K562 (cell line): ENCODE data around the gene SEBOX. TPM values are rescaled to one million over a fixed set of nuclear protein-coding genes. Genes with fewer than 3 reads are reported as not detected.

ENCODE experiments used
- ATAC-seq: fragments of 200-7000 bp; cut with Tn5 transposase; 3 replicates; pipeline ENCODE4 v1.9.1; 2020; ENCODE audit warnings: moderate library complexity
- BruUV-seq: library from RNA; stranded (reverse); fragments of 400-500 nt; replicated peaks from 2 replicates; lab custom pipeline; 2021; lab: Mats Ljungman, UMichigan
- CTCF ChIA-PET: fragments of 300-600 bp; formaldehyde crosslinking; extraction: SDS; loops from one replicate; lab custom pipeline; 2021; ENCODE audit warnings: low intra/inter-chr PET ratio; lab: Yijun Ruan, JAX
- POLR2A ChIA-PET: fragments of 300-600, 350-650 bp; sonication (Branson Sonifier 250); formaldehyde crosslinking; extraction: SDS; loops from one replicate; lab custom pipeline; 2021; ENCODE audit warnings: antibody characterized with exemption, inconsistent platforms; lab: Yijun Ruan, JAX
- DNase-seq, 4 experiments: peaks; one replicate each; pipeline versions ENCODE4 v3.0.0 to v3.0.0-alpha.2; 2011 to 2018; ENCODE audit warnings: low spot score in 3 of 4, mixed read lengths in 3 of 4; ENCODE audit errors: extremely low read depth in 1 of 4
- FAIRE-seq: peaks from 2 replicates; lab custom pipeline; 2011; peaks lifted over from hg19 to GRCh38; lab: Jason Lieb, UNC
- H2AFZ ChIP-seq: 2 replicates; pipeline ENCODE4 v1.6.0; 2011; ENCODE audit warnings: low read depth, low read length, control low read depth, inconsistent platforms
- H3K27ac ChIP-seq: fragments of 200-600 bp; 3 replicates; pipeline ENCODE4 v1.8.0; 2011; ENCODE audit warnings: low read depth, mild to moderate bottlenecking, control low read depth, inconsistent platforms, low read length, moderate library complexity, mixed read lengths; ENCODE audit errors: extremely low read depth
- H3K27me3 ChIP-seq, 2 experiments: fragments of 300-600 bp in 1 of 2; 2 replicates in 1 of 2; 3 replicates in 1 of 2; pipeline versions ENCODE4 v1.6.0 to v1.8.0; 2011; ENCODE audit warnings: inconsistent platforms in 2 of 2, low read length in 2 of 2, mild to moderate bottlenecking in 1 of 2, mixed read lengths in 1 of 2, moderate library complexity in 1 of 2; ENCODE audit not compliant: control insufficient read depth in 2 of 2, insufficient read depth in 2 of 2
- H3K36me3 ChIP-seq: fragments of 300-600 bp; 3 replicates; pipeline ENCODE4 v1.8.0; 2011; ENCODE audit warnings: mild to moderate bottlenecking, low read length, inconsistent platforms; ENCODE audit not compliant: control insufficient read depth, insufficient read depth
- H3K4me1 ChIP-seq, 2 experiments: fragments of 200-600 bp in 1 of 2; replicated peaks in 1 of 2; 2 replicates in 1 of 2; 3 replicates in 1 of 2; pipeline versions ENCODE4 v1.5.1 to v1.8.0; 2011; ENCODE audit warnings: inconsistent platforms in 2 of 2, low read length in 2 of 2, mild to moderate bottlenecking in 1 of 2, mixed read lengths in 1 of 2, moderate library complexity in 1 of 2; ENCODE audit not compliant: control insufficient read depth in 2 of 2, insufficient read depth in 2 of 2
- H3K4me2 ChIP-seq: 2 replicates; pipeline ENCODE4 v1.6.1; 2011; ENCODE audit warnings: low read length, control low read depth, inconsistent platforms, mixed read lengths; ENCODE audit not compliant: insufficient read depth
- H3K4me3 ChIP-seq: fragments of 200-600 bp; sonication (generic), shearing (Covaris generic); 2 replicates; pipeline ENCODE4 v1.5.1; 2016; ENCODE audit warnings: control low read depth, inconsistent platforms
- H3K79me2 ChIP-seq: fragments of 200-600 bp; 3 replicates; pipeline ENCODE4 v1.8.0; 2011; ENCODE audit warnings: low read length, inconsistent platforms; ENCODE audit not compliant: control insufficient read depth, insufficient read depth
- H3K9ac ChIP-seq, 2 experiments: 2 replicates each; pipeline versions ENCODE4 v1.6.0 to v1.6.1; 2011; ENCODE audit warnings: low read depth in 2 of 2, low read length in 2 of 2, control low read depth in 1 of 2, inconsistent platforms in 1 of 2, mild to moderate bottlenecking in 1 of 2, mixed read lengths in 1 of 2; ENCODE audit not compliant: insufficient read depth in 1 of 2
- H3K9me1 ChIP-seq: one replicate; pipeline ENCODE4 v1.6.0; 2011; ENCODE audit warnings: inconsistent platforms, mild to moderate bottlenecking, low read length, moderate library complexity; ENCODE audit not compliant: control insufficient read depth, insufficient read depth
- H3K9me3 ChIP-seq: replicated peaks from 2 replicates; pipeline ENCODE4 v1.5.1; 2011; ENCODE audit warnings: low read depth, low read length, inconsistent platforms; ENCODE audit not compliant: control insufficient read depth, insufficient read depth
- H4K20me1 ChIP-seq: replicated peaks from 2 replicates; pipeline ENCODE4 v1.6.1; 2011; ENCODE audit warnings: low read length, inconsistent platforms, mixed read lengths; ENCODE audit not compliant: control insufficient read depth, insufficient read depth
- CHD1 ChIP-seq: fragments of 200-600 bp; sonication (generic); IDR thresholded peaks from one replicate; pipeline ENCODE4 v1.6.1; 2012; ENCODE audit warnings: mild to moderate bottlenecking, moderate library complexity, low read length, inconsistent platforms
- FUS ChIP-seq: fragments of 200-400 bp; formaldehyde crosslinking; optimal IDR thresholded peaks from 2 replicates; pipeline ENCODE3; 2017; ENCODE audit warnings: low read depth, low read length
- GABPA ChIP-seq: fragments of 200-800 bp; sonication (Bioruptor generic); conservative IDR thresholded peaks from 2 replicates; pipeline ENCODE4 v1.6.1; 2016; ENCODE audit warnings: low read depth, missing genetic modification characterization, missing compliant biosample characterization
- KLF6 ChIP-seq: fragments of 250-450 bp; sonication (Bioruptor Pico); IDR thresholded peaks from 2 replicates; pipeline ENCODE4 v1.4.0; 2020; ENCODE audit warnings: mild to moderate bottlenecking, moderate library complexity, borderline replicate concordance
- WGBS: fragments of 100-300 bp; shearing (Covaris generic); methylation state at CpG from one replicate; pipeline ENCODE4 v1.1.6; 2016; ENCODE audit warnings: low coverage, mixed read lengths; ENCODE audit not compliant: insufficient coverage; ENCODE audit errors: missing lambda C conversion rate; 5-methylcytosine and 5-hydroxymethylcytosine counted together
- in situ Hi-C: fragments of 300-500 bp; cut with MboI; formaldehyde crosslinking; loops from 4 replicates; pipeline ENCODE4 v1.15.0; 2018; ENCODE audit warnings: inconsistent platforms, mixed read lengths
- intact Hi-C: fragments of 100-400 bp; cut with micrococcal nuclease; formaldehyde crosslinking; loops from 2 replicates; pipeline ENCODE4 v1.14.2; 2022
- polyA plus RNA-seq, 8 experiments: library from polyadenylated mRNA; depleted of rRNA in 4 of 8; stranded (reverse) in 5 of 8; unstranded in 3 of 8; fragments of >200 nt; fragmentation: Nextera tagmentation in 2 of 8; fragmentation: Illumina TruSeq in 1 of 8; extraction: Ambion mirVana in 2 of 8; extraction: Trizol in 1 of 8; gene quantifications; 2 replicates each; pipeline versions ENCODE4 v1.2.1 to v1.2.3, GENCODE V29; 2011 to 2014; ENCODE audit warnings: inconsistent platforms in 1 of 8, missing spikeins in 1 of 8
- total RNA-seq, 7 experiments: library from RNA; depleted of rRNA in 6 of 7; stranded (reverse); fragments of >200 nt in 6 of 7; fragmentation: Illumina TruSeq in 2 of 7; extraction: Trizol in 2 of 7; gene quantifications; 2 replicates each; pipeline versions ENCODE4 v1.2.1 to v1.2.3, GENCODE V29; 2011 to 2021; ENCODE audit warnings: low replicate concordance in 1 of 7
- TF ChIP-seq, protein P1 (sequence below), 2 experiments: fragments of 450-650 bp; IDR thresholded peaks; 2 replicates each; pipeline ENCODE4 v1.6.1; 2018; ENCODE audit warnings: mild to moderate bottlenecking in 2 of 2, low read depth in 1 of 2; ENCODE audit not compliant: partially characterized antibody in 2 of 2

SEBOX gene
- total and polyA plus RNA-seq, 9 of the 15 experiments (the other 6 are each of a cell fraction or from before 2014, with no cell fraction given), result not detected

DNA sequence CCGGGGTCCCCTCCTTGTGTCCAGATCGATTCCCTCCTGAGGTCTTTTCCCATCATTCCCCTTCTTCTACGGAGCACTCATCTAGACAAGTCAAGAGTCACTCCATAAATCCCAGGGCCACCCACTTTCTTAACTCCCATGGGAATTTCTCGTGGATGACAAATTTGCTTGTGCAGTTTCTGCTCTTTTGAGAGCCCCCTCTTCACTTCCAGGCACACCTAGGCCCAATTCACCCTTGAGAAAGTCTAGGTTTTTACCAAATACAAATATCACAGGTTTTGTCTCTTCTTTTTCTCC lies 7.2 kb downstream of the SEBOX start:
- CTCF ChIA-PET, result no interaction called here
- H3K4me2 ChIP-seq, result peak overlapping the region; percentile 91
- H3K9me3 ChIP-seq, result no peaks in the 10 kb centered on the region
- H3K79me2 ChIP-seq, result peaks cover 34% of the 10 kb centered on the region
- no peaks in the 10 kb centered on the region for H4K20me1 ChIP-seq
- no peaks in the 10 kb centered on the region for H3K27me3 ChIP-seq
- peak overlapping the region; percentile 95 to 96 for H3K9ac ChIP-seq
- peak overlapping the region; percentile 99 for H3K4me3 ChIP-seq
- TF ChIP-seq FUS (no peak), GABPA (0 out of 2 replicates have a peak, but pooled peaks have one; percentile 83), CHD1 (peak; percentile 30), KLF6 (CRISPR knock-in tag) (no peak)
- TF ChIP-seq, protein P1, sequence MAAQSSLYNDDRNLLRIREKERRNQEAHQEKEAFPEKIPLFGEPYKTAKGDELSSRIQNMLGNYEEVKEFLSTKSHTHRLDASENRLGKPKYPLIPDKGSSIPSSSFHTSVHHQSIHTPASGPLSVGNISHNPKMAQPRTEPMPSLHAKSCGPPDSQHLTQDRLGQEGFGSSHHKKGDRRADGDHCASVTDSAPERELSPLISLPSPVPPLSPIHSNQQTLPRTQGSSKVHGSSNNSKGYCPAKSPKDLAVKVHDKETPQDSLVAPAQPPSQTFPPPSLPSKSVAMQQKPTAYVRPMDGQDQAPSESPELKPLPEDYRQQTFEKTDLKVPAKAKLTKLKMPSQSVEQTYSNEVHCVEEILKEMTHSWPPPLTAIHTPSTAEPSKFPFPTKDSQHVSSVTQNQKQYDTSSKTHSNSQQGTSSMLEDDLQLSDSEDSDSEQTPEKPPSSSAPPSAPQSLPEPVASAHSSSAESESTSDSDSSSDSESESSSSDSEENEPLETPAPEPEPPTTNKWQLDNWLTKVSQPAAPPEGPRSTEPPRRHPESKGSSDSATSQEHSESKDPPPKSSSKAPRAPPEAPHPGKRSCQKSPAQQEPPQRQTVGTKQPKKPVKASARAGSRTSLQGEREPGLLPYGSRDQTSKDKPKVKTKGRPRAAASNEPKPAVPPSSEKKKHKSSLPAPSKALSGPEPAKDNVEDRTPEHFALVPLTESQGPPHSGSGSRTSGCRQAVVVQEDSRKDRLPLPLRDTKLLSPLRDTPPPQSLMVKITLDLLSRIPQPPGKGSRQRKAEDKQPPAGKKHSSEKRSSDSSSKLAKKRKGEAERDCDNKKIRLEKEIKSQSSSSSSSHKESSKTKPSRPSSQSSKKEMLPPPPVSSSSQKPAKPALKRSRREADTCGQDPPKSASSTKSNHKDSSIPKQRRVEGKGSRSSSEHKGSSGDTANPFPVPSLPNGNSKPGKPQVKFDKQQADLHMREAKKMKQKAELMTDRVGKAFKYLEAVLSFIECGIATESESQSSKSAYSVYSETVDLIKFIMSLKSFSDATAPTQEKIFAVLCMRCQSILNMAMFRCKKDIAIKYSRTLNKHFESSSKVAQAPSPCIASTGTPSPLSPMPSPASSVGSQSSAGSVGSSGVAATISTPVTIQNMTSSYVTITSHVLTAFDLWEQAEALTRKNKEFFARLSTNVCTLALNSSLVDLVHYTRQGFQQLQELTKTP (IDR thresholded peaks at IDR 0.05; ENCODE audit: low read depth in 1 of 2, partially characterized antibody in 2 of 2), result peak in 1 of 2 experiments; percentile 1
- in situ Hi-C loops (no loop called here), intact Hi-C loops (no loop called here)
- H3K27ac ChIP-seq, result peak overlapping the region; percentile 89
- ATAC-seq, result no peak
- FAIRE-seq, result no peak
- 0% methylated on average over 4 of the region's 4 CpGs for WGBS
- no TSS peak for BruUV-seq
- no peak for DNase-seq
- H2AFZ ChIP-seq, result peak overlapping the region; percentile 96
- POLR2A ChIA-PET, result interaction anchor here (0.6 to 4.0 kb wide), 13 partner anchors 8 to 707 kb away, joined by 3 to 31 read pairs (median 5); partner anchors contain the start of genes IFT20, TNFAIP1 and VTN
- no peaks in the 10 kb centered on the region for H3K9me1 ChIP-seq
- H3K36me3 ChIP-seq, result peaks cover 67% of the 10 kb centered on the region
- peaks cover 5 to 10% of the 10 kb centered on the region in 2 experiments; a peak in 3 of 5 replicates for H3K4me1 ChIP-seq
